Spleen (tissue), 11 donors: ENCODE measurements around the gene UBR2. TPM values are rescaled to one million over a fixed set of nuclear protein-coding genes. Genes with fewer than 3 reads are reported as not detected.

ENCODE experiments used
- DNase-seq: peaks from one replicate; pipeline ENCODE4 v3.0.0-alpha.2; 2020
- H3K27ac ChIP-seq, 8 donors: fragments of 200-600 bp; sonication (generic) in 7 of 8; 1 replicate in 4 of 8; 2 replicates in 4 of 8; pipeline versions ENCODE4 v1.5.0 to v1.8.0; 2016 to 2021; ENCODE audit warnings: inconsistent platforms in 4 of 8, mild to moderate bottlenecking in 4 of 8, moderate library complexity in 1 of 8
- H3K27me3 ChIP-seq, 7 donors: fragments of 200-600 bp; sonication (generic) in 6 of 7; replicated peaks in 1 of 7; 1 replicate in 4 of 7; 2 replicates in 3 of 7; pipeline versions ENCODE4 v1.5.0 to v1.8.0; 2016 to 2021; ENCODE audit warnings: inconsistent platforms in 3 of 7, mild to moderate bottlenecking in 1 of 7
- H3K36me3 ChIP-seq, 6 donors: fragments of 200-600 bp; sonication (generic) in 5 of 6; 1 replicate in 4 of 6; 2 replicates in 2 of 6; pipeline versions ENCODE4 v1.5.0 to v1.8.0; 2016 to 2021; ENCODE audit warnings: inconsistent platforms in 2 of 6
- H3K4me1 ChIP-seq, 6 donors: fragments of 200-600 bp; sonication (generic) in 5 of 6; 1 replicate in 3 of 6; 2 replicates in 3 of 6; pipeline versions ENCODE4 v1.5.0 to v1.8.0; 2016 to 2021; ENCODE audit warnings: inconsistent platforms in 3 of 6
- H3K4me3 ChIP-seq, 8 donors: fragments of 200-600 bp; sonication (generic) in 7 of 8; 1 replicate in 4 of 8; 2 replicates in 4 of 8; pipeline versions ENCODE4 v1.5.0 to v1.8.0; 2016 to 2021; ENCODE audit warnings: inconsistent platforms in 4 of 8, mild to moderate bottlenecking in 4 of 8, moderate library complexity in 2 of 8
- H3K9me3 ChIP-seq, 8 donors: fragments of 200-600 bp; sonication (generic) in 7 of 8; 1 replicate in 4 of 8; 2 replicates in 4 of 8; pipeline versions ENCODE4 v1.5.0 to v1.8.0; 2016 to 2021; ENCODE audit warnings: inconsistent platforms in 4 of 8
- POLR2A ChIP-seq, 3 donors: fragments of 450-650 bp; IDR thresholded peaks; one replicate each; pipeline ENCODE4 v1.5.1; 2017; ENCODE audit warnings: antibody characterized with exemption in 3 of 3, mild to moderate bottlenecking in 1 of 3
- POLR2AphosphoS5 ChIP-seq, 3 donors: sonication (generic); formaldehyde crosslinking; IDR thresholded peaks; one replicate each; pipeline ENCODE4 v1.5.1; 2017; ENCODE audit warnings: antibody characterized with exemption in 3 of 3
- WGBS, 5 donors: extraction: QIAGEN DNeasy Blood & Tissue Kit in 3 of 5; methylation state at CpG; one replicate each; pipeline versions ENCODE4 v1.1.5 to v1.1.7; 2013 to 2018; 5-methylcytosine and 5-hydroxymethylcytosine counted together
- intact Hi-C: fragments of 100-400 bp; cut with DNase I; formaldehyde crosslinking; loops from one replicate; pipeline ENCODE4 v1.15.0; 2023; ENCODE audit warnings: low total_unique reads
- polyA plus RNA-seq, 3 donors: library from polyadenylated mRNA; stranded (reverse); fragments of 200-250 nt; gene quantifications; one replicate each; pipeline ENCODE4 v1.2.1, GENCODE V29; 2013
- small RNA-seq, 4 donors: library from RNA; depleted of rRNA; stranded (forward); fragments of <200 nt; gene quantifications; one replicate each; pipeline ENCODE3, GENCODE V24; 2016
- total RNA-seq, 7 donors: library from RNA; depleted of rRNA in 3 of 7; stranded (reverse); fragments of >200 nt in 3 of 7; fragmentation: NEBNext Ultra II Directional in 4 of 7; extraction: Animal tissue kit (Norgen Biotek cat#: 25700) in 4 of 7; gene quantifications; one replicate each; pipeline versions ENCODE4 v1.1.0 to v1.2.1, GENCODE V29; 2016 to 2021
- TF ChIP-seq, protein P1 (sequence below), 11 experiments: fragments of 200-600 bp in 7 of 11; fragments of 450-650 bp in 4 of 11; sonication (generic) in 4 of 11; IDR thresholded peaks in 8 of 11; conservative IDR thresholded peaks in 3 of 11; 1 replicate in 7 of 11; 2 replicates in 4 of 11; pipeline versions ENCODE4 v1.4.0 to v1.8.0; 2016 to 2021; ENCODE audit warnings: antibody characterized with exemption in 11 of 11, inconsistent platforms in 4 of 11, mild to moderate bottlenecking in 1 of 11
- donor health status: healthy with polysubstance abuse.
- donor health status: DM: no; HTN: no; CAD: no; lungs with moderate emphysema.
- donor health status: DM: no; HTN: no; CAD: no.
- donor health status: Bipolar disorder and iron deficiency.
- donor health status: healthy.
- donor health status: DM: no; HTN: no; CAD: no.
- donor health status: DM: yes; HTN: yes; CAD: no.

UBR2 gene
- total and polyA plus RNA-seq, 10 donors = 7.4 to 51.8 (median 43.7) TPM

DNA sequence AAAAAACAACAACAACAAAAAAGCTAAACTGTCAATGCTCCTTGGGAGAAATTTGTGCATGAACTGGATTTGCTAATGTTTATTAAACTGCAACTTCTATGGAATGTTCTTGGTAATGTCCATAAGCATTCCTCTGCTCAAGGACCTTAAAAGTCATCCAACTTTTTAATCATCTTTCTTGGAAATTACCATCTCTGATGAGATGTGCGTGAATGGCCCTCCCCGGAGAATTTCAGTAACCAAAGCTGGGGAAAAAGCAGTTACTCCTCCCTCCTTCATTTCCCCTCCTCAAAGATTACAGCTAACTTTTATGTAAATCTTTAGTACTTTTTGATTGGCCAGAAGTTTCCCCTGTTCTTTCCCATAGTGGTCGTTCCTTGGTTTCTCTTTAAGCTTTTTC lies 176.9 kb downstream of the UBR2 start:
- intact Hi-C loops = loop anchor here (10.0 kb wide), 1 partner anchor 134 kb away; the partner anchor contains the start of gene RPL7L1
- Histone ChIP-seq H3K27ac (no peak overlapping the region), H3K9me3 (no peaks in the 10 kb centered on the region), H3K4me1 (peaks cover 15 to 34% (median 20%) of the 10 kb centered on the region in 6 donors), H3K27me3 (no peaks in the 10 kb centered on the region), H3K4me3 (no peak overlapping the region), H3K36me3 (peaks cover 0 to 7% (median 0%) of the 10 kb centered on the region in 6 donors)
- WGBS, 5 donors = 52 to 68% (median 60%) methylated on average over 3 of the region's 3 CpGs
- no peak for TF ChIP-seq POLR2AphosphoS5 (IDR thresholded peaks at IDR 0.05)
- TF ChIP-seq, protein P1, sequence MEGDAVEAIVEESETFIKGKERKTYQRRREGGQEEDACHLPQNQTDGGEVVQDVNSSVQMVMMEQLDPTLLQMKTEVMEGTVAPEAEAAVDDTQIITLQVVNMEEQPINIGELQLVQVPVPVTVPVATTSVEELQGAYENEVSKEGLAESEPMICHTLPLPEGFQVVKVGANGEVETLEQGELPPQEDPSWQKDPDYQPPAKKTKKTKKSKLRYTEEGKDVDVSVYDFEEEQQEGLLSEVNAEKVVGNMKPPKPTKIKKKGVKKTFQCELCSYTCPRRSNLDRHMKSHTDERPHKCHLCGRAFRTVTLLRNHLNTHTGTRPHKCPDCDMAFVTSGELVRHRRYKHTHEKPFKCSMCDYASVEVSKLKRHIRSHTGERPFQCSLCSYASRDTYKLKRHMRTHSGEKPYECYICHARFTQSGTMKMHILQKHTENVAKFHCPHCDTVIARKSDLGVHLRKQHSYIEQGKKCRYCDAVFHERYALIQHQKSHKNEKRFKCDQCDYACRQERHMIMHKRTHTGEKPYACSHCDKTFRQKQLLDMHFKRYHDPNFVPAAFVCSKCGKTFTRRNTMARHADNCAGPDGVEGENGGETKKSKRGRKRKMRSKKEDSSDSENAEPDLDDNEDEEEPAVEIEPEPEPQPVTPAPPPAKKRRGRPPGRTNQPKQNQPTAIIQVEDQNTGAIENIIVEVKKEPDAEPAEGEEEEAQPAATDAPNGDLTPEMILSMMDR (IDR thresholded peaks at IDR 0.05 in 8 of 11, conservative IDR thresholded peaks at IDR 0.05 in 3 of 11) = no peak
- TF ChIP-seq POLR2A (IDR thresholded peaks at IDR 0.05) = no peak
- DNase-seq = no peak

DNA sequence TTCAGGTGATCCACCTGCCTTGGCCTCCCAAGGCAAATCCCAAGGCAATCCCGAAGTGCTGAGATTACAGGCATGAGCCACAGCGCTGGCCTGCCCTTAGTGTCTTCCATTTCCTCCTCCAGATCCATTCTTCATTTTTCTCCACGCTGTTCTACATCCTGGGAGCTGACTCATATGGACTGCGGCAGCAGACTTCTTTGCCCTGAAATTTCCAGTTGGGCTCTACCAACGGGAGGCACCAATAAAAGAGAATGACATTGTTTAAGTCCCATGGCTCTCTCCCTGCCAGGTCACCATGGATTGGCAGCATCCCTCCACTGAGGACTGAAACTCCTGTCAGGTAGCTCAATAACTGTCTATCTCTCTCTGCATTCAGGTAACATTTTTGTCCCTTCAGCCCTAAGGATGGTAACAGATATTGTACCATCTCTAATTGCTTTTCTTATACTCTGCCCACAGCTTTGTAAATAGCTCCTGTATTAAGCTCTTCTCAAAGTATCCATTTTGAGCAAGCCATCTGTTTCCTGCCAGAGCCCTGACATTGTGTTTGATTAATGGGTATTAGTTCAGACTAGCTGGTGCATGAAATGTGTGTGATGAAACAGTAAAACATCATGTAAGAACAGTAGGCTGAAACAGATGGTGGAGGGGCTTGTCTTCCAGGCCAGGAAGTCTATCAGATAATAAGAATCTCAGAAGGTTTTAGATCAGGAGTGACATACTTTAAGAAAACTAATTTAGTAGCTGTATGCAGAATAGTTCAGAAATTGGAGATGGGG lies 178.5 kb downstream of the UBR2 start:
- Histone ChIP-seq H3K4me1 (peaks cover 15 to 36% (median 21%) of the 10 kb centered on the region in 6 donors), H3K27ac (no peak overlapping the region), H3K4me3 (no peak overlapping the region), H3K9me3 (no peaks in the 10 kb centered on the region), H3K36me3 (peaks cover 0 to 7% (median 0%) of the 10 kb centered on the region in 6 donors), H3K27me3 (no peaks in the 10 kb centered on the region)
- intact Hi-C loops = loop anchor here (10.0 kb wide), 1 partner anchor 132 kb away; the partner anchor contains the start of gene RPL7L1
- no peak for TF ChIP-seq POLR2AphosphoS5 (IDR thresholded peaks at IDR 0.05)
- TF ChIP-seq, protein P1 (IDR thresholded peaks at IDR 0.05 in 8 of 11, conservative IDR thresholded peaks at IDR 0.05 in 3 of 11) = no peak
- TF ChIP-seq POLR2A (IDR thresholded peaks at IDR 0.05) = no peak
- DNase-seq = no peak
- WGBS, 5 donors = 62 to 81% (median 75%) methylated on average over 5 of the region's 5 CpGs

Small RNAs within 50 kb of the gene (small RNA-seq; reads per million reads assigned to genes)
- 0 reads per million in 4 donors for gene RNU6-890P

Other genes starting within 250 kb of the UBR2 start
- gene TRERF1, start 112.1 kb upstream of the UBR2 start, total RNA-seq = 10 to 100 TPM in 6 of 7 donors, 1 to 10 TPM in 1; 8.4 to 16.9 (median 14.3) TPM
- 1 to 10 TPM; 1.5 to 3.0 (median 2.0) TPM for gene TRERF1, start 112.1 kb upstream of the UBR2 start, polyA plus RNA-seq
- gene PRPH2, start 158.6 kb downstream of the UBR2 start, total RNA-seq = 1 to 10 TPM in 4 of 7 donors, under 1 TPM in 3; 0.59 to 1.8 (median 1.3) TPM
- gene PRPH2, start 158.6 kb downstream of the UBR2 start, polyA plus RNA-seq = under 1 TPM; 0.27 to 0.67 (median 0.48) TPM
- gene TBCC, start 182.1 kb downstream of the UBR2 start, total RNA-seq = 10 to 100 TPM; 22.2 to 63.3 (median 25.6) TPM
- gene TBCC, start 182.1 kb downstream of the UBR2 start, polyA plus RNA-seq = 10 to 100 TPM; 51.7 to 63.2 (median 56.0) TPM
- 10 to 100 TPM; 20.0 to 27.5 (median 25.3) TPM for gene BICRAL, start 218.0 kb downstream of the UBR2 start, total RNA-seq
- gene BICRAL, start 218.0 kb downstream of the UBR2 start, polyA plus RNA-seq = 1 to 10 TPM; 3.4 to 4.8 (median 3.4) TPM